GM21737 (cell line): ENCODE measurements around the gene SNAPIN.

Source experiments
- ATAC-seq: cut with Tn5 transposase; IDR thresholded peaks from one replicate; pipeline ENCODE4 v1.9.1; 2021; ENCODE audit warnings: mild to moderate bottlenecking, moderate library complexity; ENCODE audit not compliant: unreplicated experiment

SNAPIN gene

DNA sequence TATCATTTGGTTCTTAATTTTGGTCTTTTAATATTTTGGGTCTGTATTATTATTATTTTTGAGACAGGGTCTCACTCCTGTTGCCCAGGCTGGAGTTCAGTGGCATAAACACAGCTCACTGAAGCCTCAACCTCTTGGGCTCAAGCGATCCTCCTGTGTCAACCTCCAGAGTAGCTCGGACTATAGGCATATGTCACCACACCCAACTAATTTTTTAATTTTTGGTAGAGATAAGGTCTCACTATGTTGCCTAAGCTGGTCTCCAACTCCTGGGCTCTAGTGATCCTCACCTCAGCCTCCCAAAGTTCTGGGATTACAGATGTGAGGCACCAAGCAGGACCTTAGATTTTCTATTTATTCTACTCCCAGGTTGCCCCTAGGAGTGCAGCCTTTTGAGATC lies 15.0 kb downstream of the SNAPIN start:
- no peak for ATAC-seq

DNA sequence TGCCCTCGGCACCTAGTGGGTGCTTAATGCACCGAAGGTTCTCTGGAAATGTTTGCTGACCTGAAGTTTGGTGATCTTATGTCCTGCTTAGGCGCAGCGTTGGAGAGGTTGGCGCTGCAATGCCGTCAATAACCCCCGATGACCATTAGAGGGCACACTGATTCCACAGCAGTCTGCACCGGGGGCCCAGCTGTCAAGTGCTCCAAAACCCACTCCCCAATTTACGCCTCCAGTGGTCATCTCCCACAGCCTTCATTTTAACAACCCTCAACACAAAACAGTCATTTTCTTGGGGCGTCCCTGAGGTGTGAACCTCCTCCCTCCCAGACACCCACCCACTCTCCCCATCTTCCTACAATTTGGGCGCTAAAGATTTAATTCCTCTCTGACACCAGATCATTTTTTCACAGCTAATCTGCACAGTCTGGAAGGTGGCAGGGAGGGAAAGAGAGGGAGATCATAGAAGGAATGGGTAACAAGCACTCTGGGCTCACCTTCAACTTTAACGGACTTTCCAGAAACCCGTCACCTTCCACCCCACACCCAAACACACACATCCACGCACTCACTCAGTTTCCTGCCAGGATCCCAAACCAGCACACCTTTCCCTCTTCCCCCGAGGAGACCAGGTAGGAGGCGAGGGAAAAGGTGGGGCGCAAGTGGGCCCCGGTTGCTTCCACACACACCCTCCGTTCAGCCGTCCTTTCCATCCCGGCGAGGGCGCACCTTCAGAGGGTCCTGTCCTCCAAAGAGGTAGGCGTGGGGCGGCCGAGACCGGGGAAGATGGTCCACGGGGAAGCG lies 19.4 kb downstream of the SNAPIN start:
- no peak for ATAC-seq

- ATAC-seq = no peak
These were observed 20.2 kb downstream of the SNAPIN start, which contains the start of gene NPR1 for GRCh38 chr1:153678519-153679336. Gene NPR1, plus strand, starts transcription at chr1:153678688. Its CDS starts 421 bp downstream, at chr1:153679109.

DNA sequence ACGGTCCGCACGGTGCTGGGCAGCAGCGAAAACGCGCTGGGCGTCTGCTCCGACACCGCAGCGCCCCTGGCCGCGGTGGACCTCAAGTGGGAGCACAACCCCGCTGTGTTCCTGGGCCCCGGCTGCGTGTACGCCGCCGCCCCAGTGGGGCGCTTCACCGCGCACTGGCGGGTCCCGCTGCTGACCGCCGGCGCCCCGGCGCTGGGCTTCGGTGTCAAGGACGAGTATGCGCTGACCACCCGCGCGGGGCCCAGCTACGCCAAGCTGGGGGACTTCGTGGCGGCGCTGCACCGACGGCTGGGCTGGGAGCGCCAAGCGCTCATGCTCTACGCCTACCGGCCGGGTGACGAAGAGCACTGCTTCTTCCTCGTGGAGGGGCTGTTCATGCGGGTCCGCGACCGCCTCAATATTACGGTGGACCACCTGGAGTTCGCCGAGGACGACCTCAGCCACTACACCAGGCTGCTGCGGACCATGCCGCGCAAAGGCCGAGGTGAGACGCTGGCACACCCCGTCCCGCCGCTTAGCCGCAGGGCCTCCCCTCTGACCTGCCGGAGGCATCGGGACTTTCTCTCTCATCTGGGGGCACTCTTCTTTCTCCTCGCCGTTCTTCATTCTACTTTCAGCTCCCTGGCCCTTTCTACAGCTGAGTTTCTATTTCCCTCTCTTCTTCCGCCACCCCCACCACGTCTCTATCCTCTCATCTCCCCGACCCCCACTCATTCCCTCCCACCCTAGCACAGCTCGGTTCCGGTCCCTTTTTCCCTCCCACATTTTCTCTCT lies 21.0 kb downstream of the SNAPIN start:
- ATAC-seq = no peak

DNA sequence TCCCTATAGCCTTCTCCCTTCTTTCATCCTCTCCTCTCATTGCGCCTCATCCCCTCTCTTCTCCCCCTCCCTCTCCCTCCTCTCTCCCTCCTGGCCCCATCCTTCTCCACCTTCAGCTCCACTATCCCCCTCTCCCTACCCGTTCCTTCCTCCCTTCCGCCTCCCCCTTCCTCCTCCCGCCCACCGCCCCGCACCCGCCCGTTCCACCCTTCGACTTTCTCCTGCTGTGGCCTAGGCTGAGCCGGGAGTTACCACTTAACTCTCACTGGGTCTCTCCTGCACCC lies 21.6 kb downstream of the SNAPIN start:
- no peak for ATAC-seq

DNA sequence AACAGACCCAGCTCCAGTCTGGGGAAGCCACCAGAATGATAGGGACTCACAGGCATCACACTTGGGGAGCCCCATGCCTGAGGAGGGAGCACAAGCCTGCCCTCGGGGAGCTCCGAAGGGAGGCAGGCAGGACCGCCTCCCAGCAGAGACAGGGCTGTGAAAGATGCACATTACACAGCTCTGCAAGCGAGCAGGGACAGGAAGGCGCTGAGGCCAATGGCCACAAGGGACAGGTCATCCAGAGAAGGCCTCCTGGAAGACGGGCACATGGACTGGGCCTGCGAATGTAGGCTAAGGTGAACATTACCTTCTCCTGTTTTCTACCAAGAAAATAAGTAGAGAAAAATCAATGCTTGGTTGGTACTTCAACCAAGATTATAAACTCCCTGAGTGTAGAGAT lies 24.2 kb downstream of the SNAPIN start:
- no peak for ATAC-seq

GRCh38 chr1:153683854-153684253 lies 25.4 kb downstream of the SNAPIN start:
- no peak for ATAC-seq

DNA sequence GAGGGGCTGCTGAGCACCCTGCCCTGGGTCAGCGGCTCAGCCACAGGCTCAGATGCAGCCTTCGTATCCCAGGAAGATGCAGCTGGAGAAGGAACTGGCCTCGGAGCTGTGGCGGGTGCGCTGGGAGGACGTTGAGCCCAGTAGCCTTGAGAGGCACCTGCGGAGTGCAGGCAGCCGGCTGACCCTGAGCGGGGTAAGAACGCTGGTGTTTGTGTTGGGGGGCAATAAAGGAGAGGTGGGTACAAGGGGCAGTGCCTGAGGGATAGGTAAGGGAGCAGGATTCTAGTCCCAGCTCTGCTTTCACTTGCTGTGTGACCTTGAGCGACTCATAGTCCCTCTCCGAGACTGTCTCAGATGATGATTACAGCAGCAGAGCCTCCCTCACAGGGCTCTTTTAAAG lies 26.4 kb downstream of the SNAPIN start:
- ATAC-seq = no peak

DNA sequence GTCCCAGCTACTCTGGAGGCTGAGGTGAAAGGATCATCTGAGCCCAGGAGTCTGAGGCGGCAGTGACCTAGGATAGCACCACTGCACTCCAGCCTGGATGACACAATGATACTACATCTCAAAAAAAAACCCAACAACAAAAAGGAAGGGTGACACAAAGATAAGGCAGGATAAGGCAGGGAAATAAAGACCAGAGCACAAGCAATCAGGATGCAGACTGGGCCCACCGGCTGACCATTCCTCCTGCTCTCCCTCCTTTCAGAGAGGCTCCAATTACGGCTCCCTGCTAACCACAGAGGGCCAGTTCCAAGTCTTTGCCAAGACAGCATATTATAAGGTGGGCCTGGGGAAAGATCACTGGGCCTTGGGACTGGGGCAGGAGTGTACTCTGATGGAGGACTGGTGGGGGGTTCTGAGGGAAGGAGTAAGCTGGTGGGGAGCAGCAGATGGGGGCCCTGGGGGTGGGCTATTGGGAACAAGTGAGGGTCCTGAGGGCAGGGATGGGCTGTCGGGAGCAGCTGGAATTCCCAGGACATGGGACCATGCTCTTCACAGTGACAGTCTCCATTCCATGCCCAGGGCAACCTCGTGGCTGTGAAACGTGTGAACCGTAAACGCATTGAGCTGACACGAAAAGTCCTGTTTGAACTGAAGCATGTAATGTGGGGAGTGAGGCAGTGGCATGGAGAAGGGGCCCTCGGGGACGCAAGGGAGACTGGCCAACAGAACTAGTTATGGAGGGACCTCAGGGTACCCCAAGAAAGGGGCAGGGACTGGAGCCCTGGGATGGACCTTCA lies 27.2 kb downstream of the SNAPIN start:
- no peak for ATAC-seq

DNA sequence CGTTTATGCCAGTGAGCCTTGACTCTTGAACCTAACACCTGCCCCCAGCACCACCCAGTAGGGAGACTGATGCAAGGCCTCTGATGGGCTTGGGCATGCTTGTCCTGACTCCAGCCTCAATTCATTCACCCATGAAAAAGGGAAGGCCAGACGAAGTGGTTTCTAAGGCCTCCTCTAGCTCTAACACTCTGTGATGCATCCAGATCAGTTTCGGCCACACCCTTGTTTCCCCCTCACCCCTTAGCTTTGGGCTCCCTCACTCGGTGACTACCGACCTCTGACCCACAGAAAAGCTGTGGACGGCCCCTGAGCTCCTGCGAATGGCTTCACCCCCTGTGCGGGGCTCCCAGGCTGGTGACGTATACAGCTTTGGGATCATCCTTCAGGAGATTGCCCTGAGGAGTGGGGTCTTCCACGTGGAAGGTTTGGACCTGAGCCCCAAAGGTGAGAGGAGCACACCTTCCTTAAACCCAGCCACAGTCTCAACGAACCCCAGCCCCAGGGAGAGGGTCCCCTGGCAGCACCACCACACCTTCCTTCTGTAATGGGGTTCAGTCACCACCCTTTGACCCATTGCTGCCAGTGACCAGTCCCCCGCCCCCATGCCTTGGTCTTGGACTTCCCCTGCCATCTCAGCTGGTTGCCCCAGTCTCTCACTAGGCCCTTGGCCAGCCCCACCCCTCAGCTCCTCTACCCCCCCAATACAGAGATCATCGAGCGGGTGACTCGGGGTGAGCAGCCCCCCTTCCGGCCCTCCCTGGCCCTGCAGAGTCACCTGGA lies 29.0 kb downstream of the SNAPIN start:
- no peak for ATAC-seq

DNA sequence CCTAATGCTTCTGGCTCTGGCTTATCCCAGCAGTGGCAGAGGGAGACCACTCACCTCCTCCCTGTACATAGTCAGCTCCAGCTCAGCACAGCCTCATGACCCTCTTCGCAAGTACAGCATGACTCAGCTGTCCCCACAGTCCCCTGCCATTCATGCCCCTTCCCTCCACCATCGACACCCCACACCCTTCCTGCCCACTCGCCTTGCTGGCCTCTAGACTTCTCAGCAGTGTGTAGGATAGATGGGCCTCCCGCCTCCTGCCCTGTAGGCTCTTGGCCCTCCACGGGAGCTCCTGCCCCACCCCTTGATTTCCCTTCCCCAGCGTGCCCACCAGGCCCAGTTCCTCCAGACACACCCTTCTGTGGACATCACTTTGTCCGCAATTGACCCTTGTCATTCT lies 29.8 kb downstream of the SNAPIN start:
- no peak for ATAC-seq

DNA sequence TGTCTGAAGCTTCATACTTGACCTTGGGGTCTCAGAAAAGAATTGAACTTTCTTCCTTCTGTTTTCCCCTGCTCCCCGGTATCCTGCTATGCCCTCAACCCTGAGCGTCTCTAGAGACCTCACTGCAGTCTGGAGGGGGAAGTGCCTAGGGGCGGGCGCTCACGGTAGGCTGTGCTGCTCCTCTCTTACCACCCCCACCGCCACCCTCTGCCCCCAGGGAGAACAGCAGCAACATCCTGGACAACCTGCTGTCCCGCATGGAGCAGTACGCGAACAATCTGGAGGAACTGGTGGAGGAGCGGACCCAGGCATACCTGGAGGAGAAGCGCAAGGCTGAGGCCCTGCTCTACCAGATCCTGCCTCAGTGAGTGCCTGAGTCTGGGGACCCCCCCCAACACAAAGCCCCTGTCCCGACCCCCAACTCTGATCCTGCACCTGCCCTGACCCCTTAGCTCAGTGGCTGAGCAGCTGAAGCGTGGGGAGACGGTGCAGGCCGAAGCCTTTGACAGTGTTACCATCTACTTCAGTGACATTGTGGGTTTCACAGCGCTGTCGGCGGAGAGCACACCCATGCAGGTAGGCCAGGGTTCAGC lies 30.3 kb downstream of the SNAPIN start:
- no peak for ATAC-seq

- no peak for ATAC-seq
These were observed 35.0 kb downstream of the SNAPIN start for GRCh38 chr1:153693466-153693865.

GRCh38 chr1:153696741-153697140 lies 38.2 kb downstream of the SNAPIN start:
- no peak for ATAC-seq

DNA sequence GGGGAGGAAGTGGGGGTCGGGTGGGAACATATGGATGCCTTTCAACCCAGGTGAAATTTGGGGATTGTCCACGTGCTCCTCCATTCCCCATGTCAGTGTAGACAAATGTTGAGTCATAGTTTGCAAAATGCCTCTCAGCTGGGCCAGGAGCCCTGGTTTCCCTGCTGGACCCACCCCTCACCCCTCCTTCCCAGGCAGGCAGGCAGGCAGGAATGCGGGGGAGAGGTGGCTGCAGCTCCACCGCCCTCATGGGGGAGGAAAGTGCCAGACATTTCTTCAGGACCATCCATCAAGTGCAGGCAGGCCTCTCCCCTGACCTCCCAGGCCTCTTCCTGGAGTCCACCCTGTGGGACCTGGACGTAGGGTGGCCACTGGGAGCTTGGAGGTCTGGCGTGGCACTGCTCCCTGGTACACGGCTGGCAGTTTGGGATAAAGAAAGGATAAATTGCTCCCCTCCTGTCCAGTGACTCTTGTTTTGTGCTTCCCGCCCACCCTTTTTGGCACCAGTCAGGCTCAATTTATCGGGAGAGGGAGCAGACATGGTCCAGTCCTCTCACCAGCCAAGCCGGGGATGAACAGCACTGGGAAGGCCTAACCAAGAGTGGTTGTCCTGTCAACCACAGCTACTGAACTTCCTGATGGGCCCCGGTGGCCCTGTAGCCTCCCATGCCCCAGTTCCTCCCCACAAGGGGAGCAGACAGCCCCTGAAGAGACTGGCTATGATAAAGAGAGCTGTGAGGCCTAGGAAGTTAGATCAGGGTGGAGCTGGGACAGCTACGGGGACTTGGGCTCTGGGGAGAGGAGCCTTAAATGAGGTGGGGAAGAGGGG lies 38.9 kb downstream of the SNAPIN start:
- ATAC-seq = no peak

DNA sequence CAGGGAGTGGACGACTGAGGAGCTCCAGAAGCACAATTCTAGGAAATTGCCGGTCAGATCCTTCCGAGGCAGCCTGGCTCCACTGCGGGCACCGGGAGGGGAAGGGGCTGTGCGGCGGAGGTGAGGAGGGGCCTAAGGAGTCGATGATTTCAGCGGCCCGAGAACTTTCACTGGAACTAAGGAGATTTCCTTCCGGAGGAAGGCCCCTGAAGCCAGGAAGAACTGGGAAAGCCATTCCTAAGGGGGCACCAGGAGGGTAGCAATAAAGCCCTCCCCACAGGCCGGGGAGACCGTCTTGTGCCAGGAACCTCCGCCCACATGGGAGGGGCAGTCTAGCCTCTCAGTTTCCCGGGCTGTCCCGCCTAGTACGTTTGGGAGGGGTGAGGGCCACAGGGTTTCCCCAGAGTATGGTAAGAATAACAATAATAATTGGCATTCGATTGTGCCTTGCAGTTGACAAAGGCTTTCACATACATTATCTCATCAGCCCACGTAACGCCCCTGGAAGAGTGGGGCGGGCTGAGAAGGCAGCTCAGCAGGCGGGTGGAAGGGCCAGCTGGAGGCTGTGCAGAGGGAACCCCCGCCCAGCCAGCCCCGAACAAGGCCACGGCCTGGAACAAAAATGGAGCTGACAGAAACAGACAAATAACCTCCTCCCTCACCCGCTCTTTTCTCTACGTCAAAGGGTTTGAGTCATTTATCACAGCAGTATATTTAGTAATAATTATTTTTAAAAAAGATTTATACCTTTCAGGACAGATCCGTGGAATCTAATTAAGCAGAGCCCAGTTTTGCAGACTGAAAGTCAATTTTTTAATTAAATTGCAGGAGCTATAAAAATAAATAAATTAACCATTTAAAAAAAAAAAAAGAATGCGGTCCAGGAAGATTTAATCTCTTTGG lies 39.8 kb downstream of the SNAPIN start:
- ATAC-seq = no peak

DNA sequence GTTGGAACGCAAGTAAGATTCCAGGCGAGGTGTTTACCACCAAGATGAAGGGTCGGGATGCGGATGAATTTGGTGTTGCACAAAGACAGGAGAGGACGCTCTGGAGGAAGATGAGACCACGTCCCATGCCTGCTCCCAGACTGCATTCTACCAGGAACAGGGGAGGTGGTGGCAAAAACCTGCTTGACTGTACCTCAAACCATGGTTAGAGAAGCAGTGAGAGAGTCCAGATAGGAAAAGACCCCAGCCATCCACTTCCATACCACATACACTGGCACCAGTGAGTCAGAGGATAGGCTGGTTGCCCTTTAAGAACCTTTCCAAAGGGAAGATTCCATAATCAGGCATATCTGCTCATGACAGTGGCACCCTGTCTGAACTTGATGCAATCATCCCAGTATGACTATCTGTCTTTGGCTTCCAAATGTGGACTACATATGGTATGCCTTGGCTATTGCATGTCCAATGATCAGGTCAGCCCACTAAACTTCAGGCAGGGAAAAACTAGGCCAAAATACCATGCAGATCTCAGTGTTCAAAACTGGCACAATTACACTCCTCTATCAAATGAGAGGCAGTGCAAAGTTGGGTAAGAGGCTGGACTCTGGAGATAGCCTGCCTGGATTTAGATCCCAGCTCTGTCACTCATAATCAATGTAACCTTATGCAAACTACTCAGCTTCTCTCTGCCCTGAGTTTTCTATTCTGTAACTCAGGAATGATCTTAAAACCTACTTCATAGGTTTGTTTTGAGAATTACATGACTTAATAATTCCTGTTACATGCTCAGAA lies 40.6 kb downstream of the SNAPIN start:
- ATAC-seq = no peak
